ENCODE measurements around the gene TNNT3.

The TNNT3 gene

GRCh38 chr11:1923201-1923956 is 3.9 kb downstream of the TNNT3 start:
- no peak for DNase-seq

- DNase-seq, result no peak
These were observed 4.7 kb downstream of the TNNT3 start for GRCh38 chr11:1924181-1924580.

- DNase-seq, result no peak
These were observed 5.3 kb downstream of the TNNT3 start for GRCh38 chr11:1924646-1925372.

- no peak for DNase-seq
These were observed 6.1 kb downstream of the TNNT3 start for GRCh38 chr11:1925373-1926155.

- DNase-seq, result no peak
These were observed 6.9 kb downstream of the TNNT3 start for GRCh38 chr11:1926156-1927025.

- no peak for DNase-seq
These were observed 7.7 kb downstream of the TNNT3 start for GRCh38 chr11:1927026-1927847.

- no peak for DNase-seq
These were observed 8.5 kb downstream of the TNNT3 start for GRCh38 chr11:1927848-1928469.

- no peak for DNase-seq
These were observed 9.0 kb downstream of the TNNT3 start for GRCh38 chr11:1928470-1928890.

GRCh38 chr11:1928891-1929541 is 9.5 kb downstream of the TNNT3 start:
- no peak for DNase-seq

- no peak for DNase-seq
These were observed 10.3 kb downstream of the TNNT3 start for GRCh38 chr11:1929621-1930461.

GRCh38 chr11:1930462-1930830 is 10.9 kb downstream of the TNNT3 start:
- no peak for DNase-seq

GRCh38 chr11:1931341-1932104 is 12.0 kb downstream of the TNNT3 start:
- peak; percentile 69 for DNase-seq

GRCh38 chr11:1932105-1932480 is 12.6 kb downstream of the TNNT3 start:
- DNase-seq, result no peak

GRCh38 chr11:1932681-1933080 is 13.2 kb downstream of the TNNT3 start:
- no peak for DNase-seq

GRCh38 chr11:1933416-1934334 is 14.2 kb downstream of the TNNT3 start:
- DNase-seq, result no peak

- DNase-seq, result no peak
These were observed 15.0 kb downstream of the TNNT3 start for GRCh38 chr11:1934335-1935155.
